ENCODE data around the gene CYP4F8.

DNA sequence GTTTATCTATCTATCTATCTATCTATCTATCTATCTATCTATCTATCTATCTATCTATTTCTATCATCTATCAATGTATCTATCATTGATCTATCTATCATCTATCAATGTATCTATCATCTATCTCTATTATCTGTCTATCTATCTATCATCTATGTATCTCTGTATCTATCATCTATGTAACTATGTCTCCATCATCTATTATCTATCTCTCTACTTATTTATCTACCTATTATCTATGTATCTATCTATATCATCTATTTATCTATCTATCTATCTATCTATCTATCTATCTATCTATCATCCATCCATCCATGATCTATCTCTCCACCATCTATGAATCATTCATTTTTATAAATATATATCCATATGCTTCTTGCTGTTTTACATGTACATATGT is 41.4 kb downstream of the CYP4F8 start:
- TF ChIP-seq SIRT6 (IDR thresholded peaks at IDR 0.05; ENCODE audit: low read length) (no peak), SP2 (IDR thresholded peaks at IDR 0.05; ENCODE audit: low read length) (no peak), YY1 (IDR thresholded peaks at IDR 0.05; ENCODE audit: low read depth, low read length) (no peak), POLR2AphosphoS5 (IDR thresholded peaks at IDR 0.05; ENCODE audit: low read depth, low read length) (no peak), POLR2A (IDR thresholded peaks at IDR 0.05; ENCODE audit: control extremely low read depth in 1 of 2, low read depth in 2 of 2, low read length in 2 of 2) (no peak)
